GM19240 (cell line): ENCODE results near the gene DHX58.
A peak's percentile ranks its signal among the peaks of the same experiment; 100 is the strongest.

Experiments used
- DNase-seq: peaks from one replicate; pipeline ENCODE4 v3.0.0; 2011; ENCODE audit warnings: low spot score; ENCODE audit not compliant: insufficient read length

Gene DHX58

GRCh38 chr17:42129109-42129837 is 16.8 kb upstream of the DHX58 start:
- DNase-seq: no peak

GRCh38 chr17:42127414-42127813 is 14.9 kb upstream of the DHX58 start:
- DNase-seq: no peak

DNA sequence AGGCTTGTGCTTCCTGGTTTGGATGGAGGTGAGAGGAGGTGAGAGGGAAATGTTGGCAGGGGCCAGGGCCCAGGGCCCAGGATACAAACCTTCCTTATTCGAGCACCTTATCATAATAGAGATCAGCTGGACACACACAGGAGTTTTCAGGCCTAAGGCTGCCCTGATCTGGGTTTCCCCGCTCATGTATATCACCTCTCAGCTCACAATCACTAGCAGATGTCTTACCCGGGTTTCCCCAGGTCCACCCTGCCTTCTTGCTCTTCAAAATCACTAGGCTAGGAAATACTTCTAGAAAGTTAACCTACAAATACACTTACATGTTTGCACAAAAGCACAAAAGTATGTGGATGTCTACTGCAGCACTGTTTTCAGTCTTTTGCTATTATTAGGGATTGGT is 14.3 kb upstream of the DHX58 start:
- DNase-seq: no peak

GRCh38 chr17:42125565-42125964 is 13.1 kb upstream of the DHX58 start:
- no peak for DNase-seq

GRCh38 chr17:42124256-42124655 is 11.7 kb upstream of the DHX58 start:
- no peak for DNase-seq

- DNase-seq: no peak
These were observed 10.1 kb upstream of the DHX58 start, which contains the start of gene HSPB9 for GRCh38 chr17:42122371-42123303. TSS of gene HSPB9 (plus strand) at chr17:42122804. CDS start at chr17:42122851, 47 bp downstream.

GRCh38 chr17:42120770-42121769 is 8.6 kb upstream of the DHX58 start, which contains the start of gene KAT2A:
TSS of gene KAT2A (minus strand) at chr17:42121367. CDS start at chr17:42121304, 63 bp downstream.
- DNase-seq: peak; percentile 86

GRCh38 chr17:42120161-42120769 is 7.8 kb upstream of the DHX58 start:
- no peak for DNase-seq

GRCh38 chr17:42119301-42119700 is 6.8 kb upstream of the DHX58 start:
- no peak for DNase-seq

- DNase-seq: no peak
These were observed 6.0 kb upstream of the DHX58 start for GRCh38 chr17:42118545-42118944.

- DNase-seq: no peak
These were observed 5.6 kb upstream of the DHX58 start for GRCh38 chr17:42118126-42118510.

DNA sequence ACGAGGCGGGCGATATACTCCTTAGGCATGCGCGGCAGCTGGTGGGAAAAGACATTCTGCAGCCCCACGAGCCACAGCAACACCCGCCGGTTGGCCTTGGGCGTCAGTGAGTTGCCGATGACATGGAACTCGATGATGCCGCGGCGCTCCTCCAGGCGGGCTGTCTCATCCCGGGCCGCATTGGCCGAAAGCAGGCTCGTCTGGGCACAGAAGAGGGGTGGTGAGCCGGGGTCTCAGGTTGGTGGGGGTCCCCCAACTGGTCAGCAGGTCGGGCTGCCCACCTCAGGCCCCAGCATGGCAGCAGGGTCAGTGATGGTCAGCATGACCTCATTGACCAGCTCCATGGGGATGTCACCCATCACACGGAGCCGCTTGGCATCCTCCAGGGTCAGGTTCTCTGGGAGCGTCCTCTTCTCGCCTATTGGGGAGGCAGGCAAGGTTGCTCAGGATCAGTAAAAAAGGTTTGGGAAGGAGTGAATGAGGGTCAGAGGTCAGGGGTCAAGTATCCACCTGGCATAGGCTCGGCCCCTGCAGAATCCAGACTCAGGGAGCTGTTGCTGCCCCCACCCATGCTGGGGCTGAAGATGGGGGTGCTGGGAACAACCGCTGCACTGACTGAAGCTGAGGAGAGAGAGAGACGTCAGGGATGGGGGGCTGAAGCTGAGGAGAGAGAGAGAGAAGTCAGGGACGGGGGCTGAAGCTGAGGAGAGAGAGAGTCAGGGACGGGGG is 5.0 kb upstream of the DHX58 start:
- DNase-seq: no peak

DNA sequence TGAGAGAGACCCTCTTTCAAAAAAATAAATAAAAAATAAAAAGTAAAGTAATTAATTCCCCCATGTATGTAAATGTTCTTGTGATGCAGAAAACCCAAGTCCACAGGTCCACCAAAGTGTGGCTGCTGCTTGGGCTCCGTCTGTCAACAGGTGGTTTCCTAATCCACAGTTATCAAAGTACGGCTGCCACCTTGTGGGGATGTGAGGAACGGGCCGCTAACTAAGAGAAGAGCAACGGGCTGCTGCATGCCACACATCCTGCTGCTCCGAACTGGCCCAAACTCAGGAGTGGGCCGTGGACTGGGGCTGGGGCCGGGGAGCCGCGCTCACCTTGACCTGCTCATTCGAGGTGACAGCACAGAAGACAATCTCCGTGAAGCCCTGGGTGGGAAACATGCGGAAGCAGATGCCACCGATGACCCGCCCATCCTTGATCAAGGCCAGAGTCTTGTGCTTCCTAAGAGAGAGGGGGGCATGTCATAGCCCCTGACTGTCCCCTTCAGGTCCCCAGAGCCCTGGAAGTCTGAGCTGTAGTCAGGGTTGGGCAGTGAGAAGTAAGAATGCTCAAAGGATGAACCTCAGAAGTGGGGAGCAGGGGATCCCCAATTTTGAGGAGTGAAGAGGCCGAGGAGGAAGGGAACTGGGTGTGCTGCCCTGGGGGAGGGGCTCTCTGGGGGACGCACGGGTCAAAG is 4.3 kb upstream of the DHX58 start:
- DNase-seq: peak; percentile 56

DNA sequence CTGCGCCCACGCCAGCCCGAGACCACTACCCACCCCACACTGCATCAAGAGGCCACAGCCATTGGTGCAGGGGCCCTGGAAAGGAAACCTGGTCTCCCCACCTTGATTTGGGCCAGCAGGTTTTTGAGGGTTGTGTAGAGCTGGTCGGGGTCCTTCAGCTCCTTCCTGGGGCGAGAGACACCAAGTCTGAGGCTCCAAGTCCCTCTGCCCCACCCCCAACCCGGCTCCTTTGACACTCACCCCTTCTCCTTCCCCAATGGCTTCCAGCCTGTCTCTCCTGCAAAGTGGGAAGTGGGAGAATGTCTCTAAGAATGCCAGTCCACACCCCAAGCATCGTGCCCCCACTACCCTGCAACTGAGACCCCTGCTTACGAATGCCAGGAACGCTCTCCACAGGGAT is 1.6 kb upstream of the DHX58 start:
- no peak for DNase-seq

- DNase-seq: no peak
These were observed 967 bp upstream of the DHX58 start for GRCh38 chr17:42113293-42114069.

DNA sequence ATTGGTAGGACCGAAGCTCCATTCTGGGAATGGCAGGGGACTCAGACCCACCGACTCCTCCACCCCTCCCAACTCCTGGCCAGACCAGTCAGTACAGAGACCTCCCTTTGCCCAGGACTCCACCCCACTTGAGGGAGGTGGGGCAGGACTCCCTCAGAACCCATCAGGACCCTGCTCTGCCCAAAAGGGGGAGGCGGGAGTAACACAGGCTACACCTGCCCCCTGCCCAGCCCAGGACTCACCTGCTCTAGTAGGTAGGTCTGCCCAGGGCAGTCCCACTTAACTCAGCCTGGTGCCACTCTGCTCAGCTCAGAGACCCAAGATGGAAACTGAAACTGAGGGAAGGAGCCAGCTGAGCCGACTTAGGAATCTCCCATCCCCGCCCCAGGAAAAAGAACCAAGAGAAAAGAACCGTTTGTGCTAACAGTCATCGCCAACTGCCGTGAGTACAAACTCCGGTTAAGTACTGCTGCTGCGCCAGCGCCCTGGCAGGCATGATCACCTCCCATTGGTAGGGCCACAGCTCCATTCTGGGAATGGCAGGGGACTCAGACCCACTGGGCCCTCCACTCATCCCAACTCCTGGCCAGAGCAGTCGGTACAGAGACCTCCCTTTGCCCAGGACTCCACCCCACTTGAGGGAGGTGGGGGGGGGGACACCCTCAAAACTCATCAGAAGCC is 503 bp downstream of the DHX58 start:
- DNase-seq: no peak

GRCh38 chr17:42111265-42111636 is 1.3 kb downstream of the DHX58 start:
- DNase-seq: no peak
